Spinal cord (tissue), 10 donors: Measurements from ENCODE around the gene CYP3A5. TPM values are rescaled to one million over a fixed set of nuclear protein-coding genes. Genes with fewer than 3 reads are reported as not detected.

ENCODE experiments used
- DNase-seq, 6 donors: peaks; one replicate each; pipeline versions ENCODE4 v3.0.0 to v3.0.0-alpha.2; 2013 to 2015; ENCODE audit warnings: low spot score in 6 of 6, low read depth in 4 of 6
- H3K27ac ChIP-seq: one replicate; pipeline ENCODE4 v1.5.1; 2013; ENCODE audit warnings: low read depth, low read length, control low read depth
- H3K27me3 ChIP-seq: one replicate; pipeline ENCODE4 v1.6.1; 2013; ENCODE audit warnings: low read length; ENCODE audit not compliant: control insufficient read depth, insufficient read depth
- H3K36me3 ChIP-seq: one replicate; pipeline ENCODE4 v1.6.1; 2013; ENCODE audit warnings: low read length; ENCODE audit not compliant: control insufficient read depth, insufficient read depth
- H3K4me1 ChIP-seq: one replicate; pipeline ENCODE4 v1.6.1; 2013; ENCODE audit warnings: low read length; ENCODE audit not compliant: control insufficient read depth, insufficient read depth
- H3K4me3 ChIP-seq: one replicate; pipeline ENCODE4 v1.5.1; 2013; ENCODE audit warnings: low read depth, low read length, control low read depth
- H3K9me3 ChIP-seq: one replicate; pipeline ENCODE4 v1.6.1; 2013; ENCODE audit warnings: low read length; ENCODE audit not compliant: control insufficient read depth, insufficient read depth
- WGBS: methylation state at CpG from one replicate; pipeline ENCODE4 v1.1.5; 2013; ENCODE audit warnings: missing lambda C conversion rate; ENCODE audit not compliant: insufficient coverage; 5-methylcytosine and 5-hydroxymethylcytosine counted together
- polyA plus RNA-seq, 2 donors: library from polyadenylated mRNA; unstranded; fragments of 120-200 nt; gene quantifications; one replicate each; pipeline ENCODE4 v1.2.1, GENCODE V29; 2013; ENCODE audit not compliant: insufficient read length in 2 of 2
- small RNA-seq: library from RNA; depleted of rRNA; stranded (forward); fragments of <200 nt; gene quantifications from one replicate; pipeline ENCODE3, GENCODE V24; 2014; ENCODE audit warnings: low replicate concordance
- total RNA-seq, 2 donors: library from RNA; depleted of rRNA in 1 of 2; stranded (reverse); fragments of 120-200 nt in 1 of 2; fragments of >200 nt in 1 of 2; gene quantifications; one replicate each; pipeline versions ENCODE4 v1.2.3 to v1.2.4, GENCODE V29; 2013 to 2014
- donor health status: healthy.

Gene CYP3A5
- total and polyA plus RNA-seq, 4 donors: 2.6 to 8.4 (median 4.9) TPM

- no peaks in the 10 kb centered on the region for H3K36me3 ChIP-seq
- WGBS: no CpG with 5 or more reads among the region's 7 CpGs
- DNase-seq: no peak
Measured at GRCh38 chr7:99605527-99605926, 74.3 kb downstream of the CYP3A5 start.

GRCh38 chr7:99601656-99602310 is 78.0 kb downstream of the CYP3A5 start:
- Histone ChIP-seq H3K9me3 (no peaks in the 10 kb centered on the region), H3K36me3 (peaks cover 3% of the 10 kb centered on the region), H3K4me3 (no peak overlapping the region), H3K27me3 (no peaks in the 10 kb centered on the region), H3K4me1 (no peaks in the 10 kb centered on the region), H3K27ac (no peak overlapping the region)
- no peak for DNase-seq
- 41% methylated on average over 6 of the region's 7 CpGs for WGBS

More at GRCh38 chr7:99605527-99605926, 74.3 kb downstream of the CYP3A5 start:
- Histone ChIP-seq H3K27me3 (no peaks in the 10 kb centered on the region), H3K27ac (no peak overlapping the region), H3K4me1 (no peaks in the 10 kb centered on the region), H3K9me3 (no peaks in the 10 kb centered on the region), H3K4me3 (no peak overlapping the region)

- DNase-seq: no peak
- Histone ChIP-seq H3K27ac (no peak overlapping the region), H3K36me3 (peaks cover 3% of the 10 kb centered on the region), H3K4me3 (no peak overlapping the region), H3K9me3 (no peaks in the 10 kb centered on the region), H3K4me1 (no peaks in the 10 kb centered on the region), H3K27me3 (no peaks in the 10 kb centered on the region)
- WGBS: 90% methylated on average over 4 of the region's 4 CpGs
Measured at GRCh38 chr7:99599836-99600235, 80.0 kb downstream of the CYP3A5 start.

Small RNA genes within 50 kb of the gene (small RNA-seq; reads per million reads assigned to genes)
- gene CYP3A51P: not detected
- gene CYP3A7-CYP3A51P: not detected

Other genes with a start within 250 kb of the CYP3A5 start
- gene PTCD1, start 241.2 kb downstream of the CYP3A5 start, total RNA-seq: 1 to 10 TPM; 5.3 to 6.8 TPM
- 1 to 10 TPM; 5.3 to 6.9 TPM for gene PTCD1, start 241.2 kb downstream of the CYP3A5 start, polyA plus RNA-seq
- gene CPSF4, start 241.1 kb downstream of the CYP3A5 start, total RNA-seq: 10 to 100 TPM; 19.6 to 38.0 TPM
- 10 to 100 TPM; 51.6 to 60.9 TPM for gene CPSF4, start 241.1 kb downstream of the CYP3A5 start, polyA plus RNA-seq
- gene ATP5MF, start 213.8 kb downstream of the CYP3A5 start, total RNA-seq: 100 to 1,000 TPM; 283 to 529 TPM
- 100 to 1,000 TPM; 546 to 573 TPM for gene ATP5MF, start 213.8 kb downstream of the CYP3A5 start, polyA plus RNA-seq
- 10 to 100 TPM; 16.5 to 20.8 TPM for gene ZNF789, start 207.1 kb downstream of the CYP3A5 start, total RNA-seq
- 10 to 100 TPM; 26.8 to 53.8 TPM for gene ZNF789, start 207.1 kb downstream of the CYP3A5 start, polyA plus RNA-seq
- gene ZNF394, start 179.7 kb downstream of the CYP3A5 start, total RNA-seq: 10 to 100 TPM; 25.3 to 30.7 TPM
- gene ZNF394, start 179.7 kb downstream of the CYP3A5 start, polyA plus RNA-seq: 10 to 100 TPM; 10.6 to 15.0 TPM
- gene ZKSCAN5, start 175.3 kb downstream of the CYP3A5 start, total RNA-seq: 10 to 100 TPM; 14.6 to 17.3 TPM
- gene ZKSCAN5, start 175.3 kb downstream of the CYP3A5 start, polyA plus RNA-seq: 10 to 100 TPM; 14.9 TPM
- 10 to 100 TPM; 11.6 to 12.4 TPM for gene FAM200A, start 127.9 kb downstream of the CYP3A5 start, total RNA-seq
- 10 to 100 TPM; 12.6 to 13.0 TPM for gene FAM200A, start 127.9 kb downstream of the CYP3A5 start, polyA plus RNA-seq
- 10 to 100 TPM; 76.5 to 93.3 TPM for gene ZNF655, start 121.4 kb downstream of the CYP3A5 start, total RNA-seq
- 10 to 100 TPM; 50.0 to 67.0 TPM for gene ZNF655, start 121.4 kb downstream of the CYP3A5 start, polyA plus RNA-seq
- gene TMEM225B, start 81.7 kb downstream of the CYP3A5 start, total RNA-seq: 1 to 10 TPM in 1 of 2 donors, under 1 TPM in 1; 0.20 to 1.4 TPM
- 1 to 10 TPM in 1 of 2 donors, under 1 TPM in 1; 0.59 to 1.4 TPM for gene TMEM225B, start 81.7 kb downstream of the CYP3A5 start, polyA plus RNA-seq
- 10 to 100 TPM; 11.7 to 16.3 TPM for gene ZSCAN25, start 63.0 kb downstream of the CYP3A5 start, total RNA-seq
- gene ZSCAN25, start 63.0 kb downstream of the CYP3A5 start, polyA plus RNA-seq: 10 to 100 TPM; 12.9 to 13.1 TPM
- gene CYP3A7, start 55.2 kb upstream of the CYP3A5 start, total RNA-seq: 1 to 10 TPM in 1 of 2 donors, not detected in 1; 1.3 TPM
- gene CYP3A7, start 55.2 kb upstream of the CYP3A5 start, polyA plus RNA-seq: under 1 TPM in 1 of 2 donors, not detected in 1; 0.66 TPM
- under 1 TPM in 1 of 2 donors, not detected in 1; 0.11 TPM for gene CYP3A4, start 104.2 kb upstream of the CYP3A5 start, total RNA-seq
- gene CYP3A4, start 104.2 kb upstream of the CYP3A5 start, polyA plus RNA-seq: under 1 TPM; 0.27 to 0.40 TPM
- gene CYP3A43, start 148.0 kb upstream of the CYP3A5 start, total RNA-seq: under 1 TPM in 1 of 2 donors, not detected in 1; 0.22 TPM
- under 1 TPM; 0.25 to 0.51 TPM for gene CYP3A43, start 148.0 kb upstream of the CYP3A5 start, polyA plus RNA-seq
- gene OR2AE1, start 197.0 kb upstream of the CYP3A5 start, total RNA-seq: under 1 TPM in 1 of 2 donors, not detected in 1; 0.20 TPM
- under 1 TPM in 1 of 2 donors, not detected in 1; 0.24 TPM for gene OR2AE1, start 197.0 kb upstream of the CYP3A5 start, polyA plus RNA-seq
- gene TRIM4, start 239.5 kb upstream of the CYP3A5 start, total RNA-seq: 10 to 100 TPM; 16.7 to 32.5 TPM
- 10 to 100 TPM; 16.7 to 20.8 TPM for gene TRIM4, start 239.5 kb upstream of the CYP3A5 start, polyA plus RNA-seq
- gene GJC3, start 249.6 kb upstream of the CYP3A5 start, total RNA-seq: 10 to 100 TPM in 1 of 2 donors, 1 to 10 TPM in 1; 4.5 to 12.6 TPM
- 1 to 10 TPM in 1 of 2 donors, under 1 TPM in 1; 1.00 to 1.7 TPM for gene GJC3, start 249.6 kb upstream of the CYP3A5 start, polyA plus RNA-seq